B cell (primary cell): ENCODE data around the gene BTLA.
"Not testable (repeated sequence)": the region's sequence is repeated elsewhere in the genome, so short reads cannot be mapped to it uniquely, and the experiment has no call there.

ENCODE experiments used
- CTCF ChIP-seq: fragments of 200-600 bp; IDR thresholded peaks from one replicate; pipeline ENCODE4 v1.8.0; 2022; ENCODE audit warnings: antibody characterized with exemption, mild to moderate bottlenecking
- EZH2 ChIP-seq: IDR thresholded peaks from 2 replicates; pipeline ENCODE4 v1.6.1; 2012; ENCODE audit warnings: borderline replicate concordance, low read depth, mild to moderate bottlenecking, moderate library complexity, low read length; ENCODE audit not compliant: insufficient read depth, poor library complexity, severe bottlenecking

- TF ChIP-seq CTCF, EZH2: not testable (repeated sequence)
Observed at GRCh38 chr3:112422921-112423320, 76.4 kb downstream of the BTLA start.
